RPMI8226 (cell line): ENCODE measurements around the gene STXBP6.

ENCODE experiments used
- DNase-seq: peaks from one replicate; pipeline ENCODE4 v3.0.0-alpha.2; 2015

STXBP6 gene

DNA sequence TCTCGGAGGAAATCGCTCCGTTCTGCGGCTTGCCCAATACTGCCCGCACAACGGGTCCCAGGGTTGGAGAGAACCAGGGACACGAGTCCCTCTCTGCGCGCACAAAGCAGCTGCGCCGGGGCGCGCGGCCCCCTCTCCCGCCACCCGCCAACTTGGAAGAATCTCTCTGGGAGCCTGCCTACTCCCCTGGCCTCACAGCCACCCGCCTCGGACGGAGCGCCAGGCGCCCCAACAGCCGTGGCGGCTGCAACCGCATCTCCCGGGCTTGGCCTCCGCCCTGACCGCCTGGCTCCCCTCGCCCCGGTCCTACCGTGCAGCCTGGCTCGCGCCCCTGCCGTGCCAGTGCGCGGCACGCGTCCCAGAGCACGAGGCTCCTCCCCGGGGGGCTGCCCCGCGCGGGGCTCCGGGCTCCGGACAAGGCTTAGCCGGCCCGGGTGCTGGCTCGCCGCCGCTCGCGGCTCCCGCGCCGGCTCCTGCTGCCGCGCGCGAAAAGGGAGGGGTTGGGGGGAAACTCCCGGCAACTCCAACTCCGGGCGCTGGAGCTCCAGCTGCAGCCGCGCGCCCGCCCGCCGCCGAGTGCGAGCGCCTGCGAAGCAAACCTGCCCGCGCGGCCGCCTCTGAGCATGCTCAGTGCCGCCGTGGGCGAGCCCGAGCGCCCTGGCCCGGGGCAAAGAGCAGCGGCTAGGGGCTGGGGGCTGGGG is at the start of gene STXBP6:
TSS of gene STXBP6 (minus strand) at position 580 of the 701 bp plus-strand sequence. CDS start 75,329 bp downstream, outside the sequence.
- no peak for DNase-seq

- no peak for DNase-seq
These were observed 47.2 kb upstream of the STXBP6 start for GRCh38 chr14:25097120-25097519.

DNA sequence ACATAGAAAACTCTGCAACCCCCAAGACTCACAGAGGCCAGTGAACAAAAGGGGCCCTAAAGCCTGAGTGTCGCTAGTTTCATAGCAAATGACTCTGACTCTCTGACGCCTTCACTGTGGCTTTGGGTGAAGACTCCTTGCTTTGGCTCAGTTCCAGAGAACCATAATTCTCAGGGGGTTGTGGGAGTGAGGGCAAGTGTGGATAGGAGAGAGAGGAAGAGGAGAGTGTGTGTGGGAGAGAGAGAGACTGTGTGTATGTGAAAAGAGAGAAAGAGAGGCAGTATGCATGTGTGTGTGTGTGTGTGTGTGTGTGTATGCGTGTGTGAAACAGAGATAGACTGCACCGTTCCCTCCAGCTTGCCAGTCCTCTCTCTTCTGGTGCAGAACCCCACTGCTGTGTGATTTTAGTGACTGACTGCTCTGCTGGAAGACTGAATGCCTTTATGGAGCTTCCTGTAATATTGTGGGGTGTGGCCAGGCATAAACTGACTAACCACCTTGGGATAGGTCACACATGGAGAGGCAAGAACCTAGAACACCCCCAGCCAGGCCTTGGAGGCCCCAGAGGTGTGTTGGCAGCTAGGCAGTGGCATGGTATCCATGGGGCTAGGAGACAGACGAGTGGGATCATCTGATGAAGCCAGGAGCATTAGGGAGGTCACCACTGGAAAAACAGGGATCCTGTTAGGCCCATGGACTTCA is 45.9 kb upstream of the STXBP6 start:
- no peak for DNase-seq

- DNase-seq: no peak
These were observed 44.4 kb upstream of the STXBP6 start for GRCh38 chr14:25094171-25094907.

GRCh38 chr14:25092258-25092740 is 42.4 kb upstream of the STXBP6 start:
- DNase-seq: no peak

DNA sequence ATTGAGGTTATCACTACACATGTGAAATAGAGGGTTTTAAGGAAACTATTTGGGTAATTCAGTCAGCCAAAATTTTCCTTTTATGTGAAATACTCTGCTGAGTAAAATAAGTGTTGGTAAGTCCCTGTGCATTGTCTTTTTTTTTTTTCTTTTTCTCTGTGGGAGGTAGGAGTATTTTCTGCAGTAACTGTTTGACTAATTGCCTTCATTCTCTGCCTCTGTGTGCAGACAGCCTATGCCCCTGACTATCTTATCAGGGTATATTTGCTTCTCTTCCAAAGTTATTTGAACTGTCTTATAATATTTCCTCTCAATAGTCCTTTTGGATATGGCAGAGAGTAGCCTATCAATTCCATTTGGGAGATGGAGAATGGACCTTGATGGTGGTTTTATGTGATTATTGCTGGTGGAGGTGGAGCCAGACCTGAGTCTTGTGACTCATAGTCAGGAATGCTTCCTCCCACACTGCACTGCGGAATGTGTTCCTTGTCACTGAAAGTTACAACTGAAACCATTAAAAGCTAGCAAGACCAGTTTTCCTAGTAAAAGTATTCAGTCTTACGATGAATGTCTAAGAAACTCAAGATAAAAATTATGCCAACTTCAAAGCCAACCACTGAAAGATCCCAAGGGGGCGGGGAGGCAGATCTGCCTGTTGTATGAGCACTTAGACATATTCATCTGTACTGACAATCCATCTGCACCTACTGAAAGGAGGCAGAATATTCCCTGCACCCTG is 40.9 kb upstream of the STXBP6 start:
- DNase-seq: no peak

DNA sequence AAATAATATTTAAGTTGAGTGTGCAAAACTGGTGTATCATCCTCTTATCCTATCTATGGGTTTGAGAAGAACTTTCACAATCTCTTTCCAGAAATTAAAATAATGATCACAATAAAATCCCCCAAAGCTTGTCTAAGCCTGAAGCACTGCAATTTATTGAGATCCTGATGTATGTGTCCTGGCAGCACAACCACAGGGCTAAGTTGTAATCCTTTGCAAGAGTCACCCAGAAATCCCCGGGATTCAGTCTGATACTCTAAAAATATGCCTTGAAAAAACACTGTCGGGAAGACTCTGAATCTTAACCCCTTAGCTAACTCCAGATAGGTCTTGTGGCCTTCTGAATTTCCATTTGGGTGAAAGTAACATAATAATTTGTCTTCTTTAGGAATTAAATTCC is 40.3 kb upstream of the STXBP6 start:
- no peak for DNase-seq

DNA sequence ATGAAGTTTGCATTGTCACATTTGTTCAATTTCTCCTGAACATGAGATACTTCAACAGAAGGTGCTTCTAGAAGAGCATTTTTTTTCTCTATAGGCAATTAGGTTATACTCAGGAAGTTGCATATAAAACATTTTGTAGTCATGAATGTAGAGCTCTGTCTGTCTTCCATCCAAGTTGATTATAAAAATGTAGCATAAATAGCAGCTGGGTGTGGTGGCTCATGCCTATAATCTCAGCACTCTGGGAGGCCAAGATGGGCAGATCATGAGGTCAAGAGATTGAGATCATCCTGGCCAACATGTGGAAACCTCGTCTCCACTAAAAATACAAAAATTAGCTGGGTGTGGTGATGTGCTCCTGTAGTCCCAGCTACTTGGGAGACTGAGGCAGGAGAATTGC is 39.5 kb upstream of the STXBP6 start:
- no peak for DNase-seq

DNA sequence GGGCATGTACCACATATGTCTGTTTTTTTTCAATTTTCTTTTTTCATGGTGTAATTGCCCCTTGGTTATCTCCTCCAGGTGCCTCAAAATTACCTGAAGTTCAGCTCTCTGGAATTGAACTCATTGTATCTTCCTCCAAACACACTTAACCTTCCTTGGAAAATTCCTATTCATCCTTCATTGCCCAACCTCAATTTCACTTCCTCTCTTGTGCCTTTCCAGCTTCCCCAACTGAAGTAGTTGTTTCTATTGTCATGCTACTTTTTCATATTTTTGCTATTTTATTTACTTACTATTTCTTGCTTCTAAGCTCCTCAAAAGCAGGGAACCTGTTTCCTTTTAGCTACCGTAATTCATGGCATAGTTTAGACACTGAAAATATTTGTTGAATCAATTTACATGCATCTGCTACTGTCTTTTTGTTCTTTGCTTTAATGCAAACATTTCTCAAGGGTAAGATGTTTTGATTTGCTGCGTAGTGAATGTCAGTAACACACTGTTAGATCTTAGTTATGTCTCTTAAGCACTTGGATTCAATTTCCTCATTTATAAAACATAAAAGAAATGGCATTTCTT is 37.0 kb upstream of the STXBP6 start:
- no peak for DNase-seq

- DNase-seq: no peak
These were observed 36.1 kb upstream of the STXBP6 start for GRCh38 chr14:25086081-25086480.

GRCh38 chr14:25080682-25081081 is 30.7 kb upstream of the STXBP6 start:
- DNase-seq: no peak

- no peak for DNase-seq
These were observed 29.4 kb upstream of the STXBP6 start for GRCh38 chr14:25079311-25079710.

DNA sequence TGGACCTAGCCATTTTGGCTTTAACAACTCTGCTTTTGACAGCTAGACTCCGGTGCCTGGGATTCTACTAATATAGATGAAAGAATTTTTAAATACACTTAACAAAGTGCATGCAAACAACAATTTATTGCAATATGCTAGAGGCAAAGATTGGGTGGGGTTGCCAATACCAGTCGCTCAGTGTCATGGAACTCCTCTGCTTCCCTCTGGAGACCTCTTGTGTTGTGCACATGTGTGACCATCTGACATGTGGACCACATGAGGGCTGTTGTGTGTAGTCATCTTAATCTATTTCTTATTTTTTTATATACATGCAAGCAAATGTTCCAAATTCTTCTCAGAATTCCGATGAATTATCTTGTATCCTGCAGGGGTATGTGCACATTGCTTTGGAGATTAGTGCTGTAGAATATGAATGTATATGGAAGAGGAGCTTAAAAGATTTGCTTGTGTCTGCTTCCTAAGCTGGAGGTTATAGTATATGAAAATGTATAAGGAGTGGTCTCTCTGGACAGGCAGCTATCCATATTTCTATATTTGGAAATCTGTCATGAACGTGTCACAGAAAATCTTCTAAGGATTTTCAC is 24.2 kb upstream of the STXBP6 start:
- DNase-seq: no peak

DNA sequence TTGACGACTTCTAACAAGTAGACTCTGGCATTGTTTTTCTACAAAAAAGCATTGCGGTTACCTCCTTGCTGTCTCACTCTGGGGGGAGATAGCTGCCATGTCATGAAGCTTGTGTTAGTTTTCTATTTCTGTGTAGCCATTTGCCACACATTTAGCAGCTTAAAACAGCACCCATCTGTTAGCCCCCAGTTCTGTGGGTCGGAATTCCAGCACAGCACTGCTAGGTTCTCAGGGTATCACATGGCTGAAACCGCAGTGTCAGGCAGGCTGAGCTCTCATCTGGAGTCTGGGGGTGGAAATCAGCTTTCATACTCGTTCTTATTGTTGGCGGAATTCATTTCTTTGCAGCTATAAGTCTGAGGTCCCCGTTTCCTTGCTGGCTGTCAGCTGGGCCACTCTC is 19.9 kb upstream of the STXBP6 start:
- DNase-seq: no peak

DNA sequence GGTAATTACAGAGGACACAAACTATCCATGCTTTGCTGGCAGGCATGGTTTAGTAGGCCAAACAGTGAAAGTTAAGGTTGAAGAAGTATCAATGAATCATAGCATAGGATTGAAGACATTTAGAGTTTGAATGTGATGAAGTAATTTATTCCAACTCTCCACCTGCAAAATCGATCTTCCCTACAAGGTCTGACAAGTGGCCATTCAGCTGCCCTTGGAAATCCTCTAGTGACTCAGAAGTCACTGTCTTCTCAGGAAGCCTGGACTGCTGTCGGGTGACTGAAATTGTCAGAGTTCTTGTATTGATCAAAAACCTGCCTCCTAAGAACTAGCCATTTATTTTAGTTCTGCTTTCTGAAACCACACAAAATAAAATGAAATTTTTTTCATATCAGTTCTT is 17.7 kb upstream of the STXBP6 start:
- no peak for DNase-seq

DNA sequence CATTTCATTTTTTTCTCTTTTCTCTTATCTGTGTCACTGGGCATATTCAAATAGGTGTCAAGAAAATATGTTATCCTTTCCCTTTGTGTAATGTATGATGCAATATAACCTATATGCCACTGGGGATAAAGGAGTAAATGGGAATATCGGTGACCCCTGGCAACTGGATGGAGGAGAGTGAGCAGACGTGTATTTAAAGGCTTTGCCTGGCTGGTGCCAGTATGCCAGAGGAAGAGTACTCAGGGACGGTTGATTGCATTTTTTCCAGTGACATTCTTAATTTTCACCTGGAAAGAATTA is 12.0 kb upstream of the STXBP6 start:
- DNase-seq: no peak

GRCh38 chr14:25056688-25057078 is 6.7 kb upstream of the STXBP6 start:
- DNase-seq: no peak

- no peak for DNase-seq
These were observed 6.2 kb upstream of the STXBP6 start for GRCh38 chr14:25055992-25056687.

GRCh38 chr14:25055005-25055404 is 5.1 kb upstream of the STXBP6 start:
- DNase-seq: no peak

GRCh38 chr14:25053585-25053984 is 3.6 kb upstream of the STXBP6 start:
- no peak for DNase-seq

DNA sequence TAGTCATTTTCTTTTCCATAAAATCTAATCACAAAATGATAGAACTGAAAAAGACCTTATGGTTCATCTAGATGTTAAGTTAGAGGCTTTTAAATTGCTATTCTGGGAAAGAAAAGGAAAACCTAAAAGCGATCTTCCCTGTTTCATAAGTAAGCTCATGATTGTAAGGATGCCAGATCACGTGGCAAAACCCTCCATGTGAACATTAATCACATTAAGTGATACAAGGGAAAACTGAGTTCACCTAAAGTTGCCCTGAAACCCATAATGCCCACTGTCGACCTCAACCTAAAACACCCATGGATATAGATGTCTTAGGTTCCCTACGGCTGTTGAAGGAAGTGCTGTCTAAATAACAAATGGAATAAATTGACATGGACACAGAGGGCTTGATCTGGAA is 3.0 kb upstream of the STXBP6 start:
- no peak for DNase-seq

DNA sequence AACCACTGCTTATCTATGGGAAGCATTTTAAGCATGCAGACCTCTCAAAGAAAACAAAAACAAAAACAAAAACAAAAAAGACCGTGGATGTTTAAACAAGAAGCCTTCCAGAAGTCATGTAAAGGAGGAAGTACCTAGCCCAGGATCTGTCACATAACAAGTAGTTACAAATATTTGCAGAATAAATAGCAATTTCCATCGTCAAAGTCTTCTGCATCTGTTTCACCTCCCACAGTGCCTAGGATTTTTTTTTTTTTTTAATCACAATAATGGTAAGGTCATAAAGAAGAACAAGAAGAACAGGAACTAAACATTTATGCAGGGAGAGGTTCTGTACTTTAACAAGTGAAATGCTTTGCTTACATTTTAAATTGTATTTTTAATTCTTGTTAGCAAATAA is 2.4 kb upstream of the STXBP6 start:
- DNase-seq: no peak
